Measurements from ENCODE around the gene JCHAIN.
A peak's percentile ranks its signal among the peaks of the same experiment; 100 is the strongest.
"Not testable (repeated sequence)": the region's sequence is repeated elsewhere in the genome, so short reads cannot be mapped to it uniquely, and the experiment has no call there.

JCHAIN gene

GRCh38 chr4:70703619-70704214 is 37.4 kb upstream of the JCHAIN start:
- peaks cover 25% of the 10 kb centered on the region for H3K4me1 Mint-ChIP-seq (ENCODE audit: low read depth)
- no peaks in the 10 kb centered on the region for H3K9me3 Mint-ChIP-seq
- peak overlapping the region; percentile 84 for H3K4me3 Mint-ChIP-seq
- no peak for DNase-seq
- peaks cover 5% of the 10 kb centered on the region for H3K36me3 Mint-ChIP-seq (ENCODE audit: low read depth)
- no peaks in the 10 kb centered on the region for H3K27me3 Mint-ChIP-seq
- peak overlapping the region; percentile 84 for H3K27ac Mint-ChIP-seq

GRCh38 chr4:70702592-70702991 is 36.3 kb upstream of the JCHAIN start:
- not testable (repeated sequence) for H3K9me3 Mint-ChIP-seq; H3K27me3 Mint-ChIP-seq; H3K27ac Mint-ChIP-seq; H3K36me3 Mint-ChIP-seq (ENCODE audit: low read depth); DNase-seq; H3K4me3 Mint-ChIP-seq
- H3K4me1 Mint-ChIP-seq (ENCODE audit: low read depth), result peaks cover 23% of the 10 kb centered on the region

GRCh38 chr4:70701271-70701670 is 35.0 kb upstream of the JCHAIN start:
- Mint-ChIP-seq H3K27me3 (no peaks in the 10 kb centered on the region), H3K9me3 (no peaks in the 10 kb centered on the region), H3K4me1 (ENCODE audit: low read depth) (peaks cover 18% of the 10 kb centered on the region), H3K27ac (no peak overlapping the region), H3K36me3 (ENCODE audit: low read depth) (peaks cover 5% of the 10 kb centered on the region), H3K4me3 (no peak overlapping the region)
- no peak for DNase-seq

- DNase-seq, result no peak
- H3K36me3 Mint-ChIP-seq (ENCODE audit: low read depth), result peaks cover 1% of the 10 kb centered on the region
- no peak overlapping the region for H3K27ac Mint-ChIP-seq
- H3K9me3 Mint-ChIP-seq, result no peaks in the 10 kb centered on the region
- no peak overlapping the region for H3K4me3 Mint-ChIP-seq
- H3K27me3 Mint-ChIP-seq, result no peaks in the 10 kb centered on the region
- peaks cover 12% of the 10 kb centered on the region for H3K4me1 Mint-ChIP-seq (ENCODE audit: low read depth)
Measured at GRCh38 chr4:70700712-70701111, 34.4 kb upstream of the JCHAIN start.

GRCh38 chr4:70698435-70698834 is 32.1 kb upstream of the JCHAIN start:
- DNase-seq; H3K4me3 Mint-ChIP-seq; H3K27ac Mint-ChIP-seq; H3K4me1 Mint-ChIP-seq (ENCODE audit: low read depth); H3K9me3 Mint-ChIP-seq; H3K36me3 Mint-ChIP-seq (ENCODE audit: low read depth); H3K27me3 Mint-ChIP-seq: not testable (repeated sequence)

- Mint-ChIP-seq H3K4me1 (ENCODE audit: low read depth) (peaks cover 18% of the 10 kb centered on the region), H3K36me3 (ENCODE audit: low read depth) (peaks cover 41% of the 10 kb centered on the region)
- not testable (repeated sequence) for H3K27me3 Mint-ChIP-seq, H3K27ac Mint-ChIP-seq, DNase-seq, H3K4me3 Mint-ChIP-seq, H3K9me3 Mint-ChIP-seq
Measured at GRCh38 chr4:70694633-70695032, 28.3 kb upstream of the JCHAIN start.

- Mint-ChIP-seq H3K27ac (peak overlapping the region; percentile 42), H3K36me3 (ENCODE audit: low read depth) (peaks cover 59% of the 10 kb centered on the region), H3K27me3 (no peaks in the 10 kb centered on the region), H3K9me3 (no peaks in the 10 kb centered on the region), H3K4me3 (peak overlapping the region; percentile 98), H3K4me1 (ENCODE audit: low read depth) (peaks cover 33% of the 10 kb centered on the region)
- DNase-seq, result no peak
Measured at GRCh38 chr4:70691661-70692060, 25.4 kb upstream of the JCHAIN start.

- Mint-ChIP-seq H3K4me3 (peak overlapping the region; percentile 98), H3K4me1 (ENCODE audit: low read depth) (peaks cover 33% of the 10 kb centered on the region), H3K27ac (peak overlapping the region; percentile 97), H3K27me3 (no peaks in the 10 kb centered on the region), H3K36me3 (ENCODE audit: low read depth) (peaks cover 53% of the 10 kb centered on the region), H3K9me3 (no peaks in the 10 kb centered on the region)
- DNase-seq, result no peak
Measured at GRCh38 chr4:70688795-70689231, 22.5 kb upstream of the JCHAIN start.

- no peaks in the 10 kb centered on the region for H3K27me3 Mint-ChIP-seq
- H3K9me3 Mint-ChIP-seq, result no peaks in the 10 kb centered on the region
- H3K4me1 Mint-ChIP-seq (ENCODE audit: low read depth), result peaks cover 33% of the 10 kb centered on the region
- H3K27ac Mint-ChIP-seq, result peak within 1 kb of the TSS; percentile 97
- H3K36me3 Mint-ChIP-seq (ENCODE audit: low read depth), result peaks cover 48% of the 10 kb centered on the region
- DNase-seq, result peak; percentile 96
- H3K4me3 Mint-ChIP-seq, result peak within 1 kb of the TSS; percentile 98
Measured at GRCh38 chr4:70687821-70688794, 21.8 kb upstream of the JCHAIN start, which contains the start of gene UTP3. Gene UTP3, plus strand, starts transcription at chr4:70688532. Its CDS starts 146 bp downstream, at chr4:70688678.

- H3K4me3 Mint-ChIP-seq, result peak overlapping the region; percentile 98
- H3K27ac Mint-ChIP-seq, result peak overlapping the region; percentile 97
- DNase-seq, result no peak
- H3K27me3 Mint-ChIP-seq, result no peaks in the 10 kb centered on the region
- no peaks in the 10 kb centered on the region for H3K9me3 Mint-ChIP-seq
- peaks cover 43% of the 10 kb centered on the region for H3K36me3 Mint-ChIP-seq (ENCODE audit: low read depth)
- H3K4me1 Mint-ChIP-seq (ENCODE audit: low read depth), result peaks cover 33% of the 10 kb centered on the region
Measured at GRCh38 chr4:70687392-70687791, 21.1 kb upstream of the JCHAIN start.

GRCh38 chr4:70682142-70682541 is 15.8 kb upstream of the JCHAIN start:
- not testable (repeated sequence) for H3K9me3 Mint-ChIP-seq; H3K36me3 Mint-ChIP-seq (ENCODE audit: low read depth); H3K27ac Mint-ChIP-seq; H3K4me3 Mint-ChIP-seq; DNase-seq; H3K4me1 Mint-ChIP-seq (ENCODE audit: low read depth); H3K27me3 Mint-ChIP-seq

GRCh38 chr4:70681704-70682103 is 15.4 kb upstream of the JCHAIN start:
- DNase-seq, result no peak
- no peaks in the 10 kb centered on the region for H3K27me3 Mint-ChIP-seq
- H3K4me3 Mint-ChIP-seq, result no peak overlapping the region
- H3K9me3 Mint-ChIP-seq, result no peaks in the 10 kb centered on the region
- H3K27ac Mint-ChIP-seq, result no peak overlapping the region
- peaks cover 8% of the 10 kb centered on the region for H3K4me1 Mint-ChIP-seq (ENCODE audit: low read depth)
- no peaks in the 10 kb centered on the region for H3K36me3 Mint-ChIP-seq (ENCODE audit: low read depth)

- Mint-ChIP-seq H3K9me3 (no peaks in the 10 kb centered on the region), H3K4me1 (ENCODE audit: low read depth) (peaks cover 8% of the 10 kb centered on the region), H3K36me3 (ENCODE audit: low read depth) (no peaks in the 10 kb centered on the region), H3K27ac (no peak overlapping the region), H3K4me3 (no peak overlapping the region), H3K27me3 (no peaks in the 10 kb centered on the region)
- DNase-seq, result no peak
Measured at GRCh38 chr4:70680934-70681333, 14.6 kb upstream of the JCHAIN start.

- no peak overlapping the region for H3K4me3 Mint-ChIP-seq
- H3K9me3 Mint-ChIP-seq, result no peaks in the 10 kb centered on the region
- H3K27ac Mint-ChIP-seq, result no peak overlapping the region
- peaks cover 8% of the 10 kb centered on the region for H3K4me1 Mint-ChIP-seq (ENCODE audit: low read depth)
- H3K27me3 Mint-ChIP-seq, result peaks cover 2% of the 10 kb centered on the region
- no peaks in the 10 kb centered on the region for H3K36me3 Mint-ChIP-seq (ENCODE audit: low read depth)
- DNase-seq, result no peak
Measured at GRCh38 chr4:70678383-70678999, 12.2 kb upstream of the JCHAIN start.
